Measurements from ENCODE around the gene ELF5. TPM values are rescaled to one million over a fixed set of nuclear protein-coding genes. Genes with fewer than 3 reads are reported as not detected.

ELF5 gene
- total RNA-seq, 4 donors from 2014 or later, result not detected

DNA sequence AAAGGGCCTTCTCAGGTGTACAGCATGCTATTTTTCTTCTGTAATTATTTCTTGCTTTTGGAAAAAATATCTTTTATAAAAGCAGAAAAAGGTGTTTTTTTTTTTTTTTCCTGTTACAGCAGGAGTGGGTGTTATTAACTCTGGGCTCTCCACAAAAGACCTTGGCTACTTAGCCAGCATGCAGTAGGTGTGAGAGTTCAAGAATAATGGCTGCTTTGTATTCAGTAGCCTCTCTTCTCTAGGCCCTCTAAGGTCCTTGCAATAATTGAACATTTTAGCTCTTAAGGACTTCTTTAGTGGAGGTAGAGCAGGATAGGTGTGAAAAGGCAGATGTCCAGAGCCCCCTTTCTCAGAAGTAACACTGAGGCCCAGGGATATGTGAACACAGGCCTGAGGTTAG, 3.4 kb downstream of the ELF5 start:
- DNase-seq (ENCODE audit: extremely low spot score), result no peak
- TF ChIP-seq, protein P1, sequence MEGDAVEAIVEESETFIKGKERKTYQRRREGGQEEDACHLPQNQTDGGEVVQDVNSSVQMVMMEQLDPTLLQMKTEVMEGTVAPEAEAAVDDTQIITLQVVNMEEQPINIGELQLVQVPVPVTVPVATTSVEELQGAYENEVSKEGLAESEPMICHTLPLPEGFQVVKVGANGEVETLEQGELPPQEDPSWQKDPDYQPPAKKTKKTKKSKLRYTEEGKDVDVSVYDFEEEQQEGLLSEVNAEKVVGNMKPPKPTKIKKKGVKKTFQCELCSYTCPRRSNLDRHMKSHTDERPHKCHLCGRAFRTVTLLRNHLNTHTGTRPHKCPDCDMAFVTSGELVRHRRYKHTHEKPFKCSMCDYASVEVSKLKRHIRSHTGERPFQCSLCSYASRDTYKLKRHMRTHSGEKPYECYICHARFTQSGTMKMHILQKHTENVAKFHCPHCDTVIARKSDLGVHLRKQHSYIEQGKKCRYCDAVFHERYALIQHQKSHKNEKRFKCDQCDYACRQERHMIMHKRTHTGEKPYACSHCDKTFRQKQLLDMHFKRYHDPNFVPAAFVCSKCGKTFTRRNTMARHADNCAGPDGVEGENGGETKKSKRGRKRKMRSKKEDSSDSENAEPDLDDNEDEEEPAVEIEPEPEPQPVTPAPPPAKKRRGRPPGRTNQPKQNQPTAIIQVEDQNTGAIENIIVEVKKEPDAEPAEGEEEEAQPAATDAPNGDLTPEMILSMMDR (IDR thresholded peaks at IDR 0.05), result no peak
- no peak for TF ChIP-seq POLR2A (IDR thresholded peaks at IDR 0.05; ENCODE audit: low read depth)
- TF ChIP-seq EP300 (IDR thresholded peaks at IDR 0.05), result no peak
- no peak for TF ChIP-seq POLR2AphosphoS5 (IDR thresholded peaks at IDR 0.05)
- H3K9me3 ChIP-seq, result no peaks in the 10 kb centered on the region
- H3K27me3 ChIP-seq, result no peaks in the 10 kb centered on the region
- H3K4me1 ChIP-seq, result no peaks in the 10 kb centered on the region
- H3K27ac ChIP-seq (replicated peaks in 1 of 4), result no peak overlapping the region
- intact Hi-C loops (cut with DNase I), result no loop called here
- H3K4me3 ChIP-seq, result no peak overlapping the region
- H3K36me3 ChIP-seq, result no peaks in the 10 kb centered on the region

- H3K27me3 ChIP-seq, result no peaks in the 10 kb centered on the region
- no peak overlapping the region for H3K27ac ChIP-seq (replicated peaks in 1 of 4)
- no peaks in the 10 kb centered on the region for H3K36me3 ChIP-seq
- 30% methylated on average over 5 of the region's 5 CpGs for WGBS
- DNase-seq (ENCODE audit: extremely low spot score), result no peak
- no peak for TF ChIP-seq POLR2A (IDR thresholded peaks at IDR 0.05; ENCODE audit: low read depth)
- TF ChIP-seq, protein P1 (IDR thresholded peaks at IDR 0.05), result no peak
- H3K4me1 ChIP-seq, result no peaks in the 10 kb centered on the region
- intact Hi-C loops (cut with DNase I), result no loop called here
- no peaks in the 10 kb centered on the region for H3K9me3 ChIP-seq
- no peak overlapping the region for H3K4me3 ChIP-seq
These were observed 4.2 kb downstream of the ELF5 start for GRCh38 chr11:34509336-34509876.

- no peaks in the 10 kb centered on the region for H3K4me1 ChIP-seq
- no peaks in the 10 kb centered on the region for H3K9me3 ChIP-seq
- 44% methylated on average over 2 of the region's 2 CpGs for WGBS
- H3K36me3 ChIP-seq, result no peaks in the 10 kb centered on the region
- DNase-seq (ENCODE audit: extremely low spot score), result no peak
- intact Hi-C loops (cut with DNase I), result no loop called here
- H3K4me3 ChIP-seq, result no peak overlapping the region
- H3K27me3 ChIP-seq, result no peaks in the 10 kb centered on the region
- TF ChIP-seq, protein P1 (IDR thresholded peaks at IDR 0.05), result no peak
- TF ChIP-seq EP300 (IDR thresholded peaks at IDR 0.05) (no peak), POLR2A (IDR thresholded peaks at IDR 0.05; ENCODE audit: low read depth) (no peak)
- no peak overlapping the region for H3K27ac ChIP-seq (replicated peaks in 1 of 4)
These were observed 5.1 kb downstream of the ELF5 start for GRCh38 chr11:34508524-34508923.

GRCh38 chr11:34507610-34508009, 6.0 kb downstream of the ELF5 start:
- WGBS, result 76% methylated on average over 5 of the region's 5 CpGs
- no peaks in the 10 kb centered on the region for H3K27me3 ChIP-seq
- intact Hi-C loops (cut with DNase I), result no loop called here
- DNase-seq (ENCODE audit: extremely low spot score), result no peak
- H3K36me3 ChIP-seq, result no peaks in the 10 kb centered on the region
- no peaks in the 10 kb centered on the region for H3K4me1 ChIP-seq
- TF ChIP-seq, protein P1 (IDR thresholded peaks at IDR 0.05), result no peak
- no peak for TF ChIP-seq POLR2A (IDR thresholded peaks at IDR 0.05; ENCODE audit: low read depth)
- no peak for TF ChIP-seq POLR2AphosphoS5 (IDR thresholded peaks at IDR 0.05)
- no peak for TF ChIP-seq EP300 (IDR thresholded peaks at IDR 0.05)
- H3K27ac ChIP-seq (replicated peaks in 1 of 4), result no peak overlapping the region
- H3K4me3 ChIP-seq, result no peak overlapping the region
- H3K9me3 ChIP-seq, result no peaks in the 10 kb centered on the region

DNA sequence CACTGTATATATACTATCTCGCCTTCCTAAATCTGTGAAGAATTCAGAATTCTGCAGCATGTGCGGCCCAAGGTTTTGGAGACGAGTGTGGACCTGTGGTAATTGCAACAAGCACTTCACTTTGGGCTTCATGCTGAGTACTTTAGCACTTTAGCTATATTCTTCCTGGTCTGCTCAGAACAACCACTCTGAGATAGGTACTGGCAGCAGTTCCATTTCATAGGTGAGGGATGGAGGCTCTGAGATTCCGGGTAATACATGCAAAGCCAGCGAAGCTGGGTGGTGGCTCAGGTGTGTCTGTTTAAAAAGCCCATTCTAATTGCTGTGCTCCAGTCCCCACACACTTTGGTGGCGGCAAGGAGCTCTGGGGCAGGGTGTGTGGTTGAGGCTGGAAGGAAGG, 6.4 kb downstream of the ELF5 start:
- 92% methylated on average over 6 of the region's 6 CpGs for WGBS
- TF ChIP-seq EP300 (IDR thresholded peaks at IDR 0.05), result no peak
- no peak for TF ChIP-seq POLR2A (IDR thresholded peaks at IDR 0.05; ENCODE audit: low read depth)
- TF ChIP-seq, protein P1 (IDR thresholded peaks at IDR 0.05), result no peak
- TF ChIP-seq POLR2AphosphoS5 (IDR thresholded peaks at IDR 0.05), result no peak
- Histone ChIP-seq H3K4me1 (peaks cover 0 to 3% (median under 1%) of the 10 kb centered on the region in 4 donors), H3K9me3 (no peaks in the 10 kb centered on the region), H3K36me3 (no peaks in the 10 kb centered on the region), H3K27ac (replicated peaks in 1 of 4) (no peak overlapping the region), H3K27me3 (no peaks in the 10 kb centered on the region), H3K4me3 (no peak overlapping the region)
- intact Hi-C loops (cut with DNase I), result no loop called here
- DNase-seq (ENCODE audit: extremely low spot score), result no peak
